ENCODE data around the gene CDH3. TPM values are rescaled to one million over a fixed set of nuclear protein-coding genes. Genes with fewer than 3 reads are reported as not detected.

CDH3 gene
- total and polyA plus RNA-seq, 4 donors = 6.4 to 89.4 (median 15.8) TPM

- TF ChIP-seq CTCF (IDR thresholded peaks at IDR 0.05; ENCODE audit: control extremely low read depth, extremely low read depth) = no peak
- Histone ChIP-seq H3K27me3 (ENCODE audit: control insufficient read depth in 3 of 3, insufficient read depth in 3 of 3, low read length in 2 of 3) (no peaks in the 10 kb centered on the region), H3K4me1 (ENCODE audit: control insufficient read depth in 5 of 5, insufficient read depth in 5 of 5, low read length in 5 of 5) (peaks cover 0 to 2% (median 0%) of the 10 kb centered on the region in 5 donors), H3K4me3 (no peak overlapping the region), H3K36me3 (ENCODE audit: control insufficient read depth in 4 of 4, insufficient read depth in 4 of 4, low read length in 4 of 4) (no peaks in the 10 kb centered on the region), H3K9me3 (ENCODE audit: control insufficient read depth in 4 of 4, insufficient read depth in 3 of 4, low read length in 3 of 4) (no peaks in the 10 kb centered on the region), H3K27ac (ENCODE audit: low read depth in 1 of 2, low read length in 1 of 2) (no peak overlapping the region), H3K9ac (ENCODE audit: insufficient read depth in 1 of 2, low read length in 2 of 2) (no peak overlapping the region)
- no peak for DNase-seq
- no peak for ATAC-seq (ENCODE audit: insufficient read depth, low FRiP score)
- 79 to 87% methylated on average over 5 of the region's 5 CpGs for WGBS, 2 donors
Measured at GRCh38 chr16:68700831-68701230, 55.7 kb downstream of the CDH3 start.

GRCh38 chr16:68704232-68704867 lies 59.2 kb downstream of the CDH3 start:
- TF ChIP-seq CTCF (IDR thresholded peaks at IDR 0.05; ENCODE audit: control extremely low read depth, extremely low read depth) = peak; percentile 71
- 16 to 34% methylated on average over 10 to 15 of the region's 15 CpGs for WGBS, 2 donors
- DNase-seq = peak; percentile 54 to 72 (median 71)
- Histone ChIP-seq H3K27ac (ENCODE audit: low read depth in 1 of 2, low read length in 1 of 2) (no peak overlapping the region), H3K9ac (ENCODE audit: insufficient read depth in 1 of 2, low read length in 2 of 2) (no peak overlapping the region), H3K4me1 (ENCODE audit: control insufficient read depth in 5 of 5, insufficient read depth in 5 of 5, low read length in 5 of 5) (peaks cover 0 to 6% (median 0%) of the 10 kb centered on the region in 5 donors), H3K4me3 (no peak overlapping the region), H3K36me3 (ENCODE audit: control insufficient read depth in 4 of 4, insufficient read depth in 4 of 4, low read length in 4 of 4) (no peaks in the 10 kb centered on the region), H3K9me3 (ENCODE audit: control insufficient read depth in 4 of 4, insufficient read depth in 3 of 4, low read length in 3 of 4) (peaks cover 0 to 3% (median 0%) of the 10 kb centered on the region in 4 donors), H3K27me3 (ENCODE audit: control insufficient read depth in 3 of 3, insufficient read depth in 3 of 3, low read length in 2 of 3) (no peaks in the 10 kb centered on the region)
- ATAC-seq (ENCODE audit: insufficient read depth, low FRiP score) = peak; percentile 77

GRCh38 chr16:68707340-68708152 lies 62.4 kb downstream of the CDH3 start:
- Histone ChIP-seq H3K4me1 (ENCODE audit: control insufficient read depth in 5 of 5, insufficient read depth in 5 of 5, low read length in 5 of 5) (peaks cover 0 to 6% (median 0%) of the 10 kb centered on the region in 5 donors), H3K27ac (ENCODE audit: low read depth in 1 of 2, low read length in 1 of 2) (peak overlapping the region in 1 of 2 donors; percentile 63), H3K9ac (ENCODE audit: insufficient read depth in 1 of 2, low read length in 2 of 2) (no peak overlapping the region), H3K36me3 (ENCODE audit: control insufficient read depth in 4 of 4, insufficient read depth in 4 of 4, low read length in 4 of 4) (no peaks in the 10 kb centered on the region), H3K4me3 (no peak overlapping the region), H3K9me3 (ENCODE audit: control insufficient read depth in 4 of 4, insufficient read depth in 3 of 4, low read length in 3 of 4) (peaks cover 0 to 3% (median 0%) of the 10 kb centered on the region in 4 donors), H3K27me3 (ENCODE audit: control insufficient read depth in 3 of 3, insufficient read depth in 3 of 3, low read length in 2 of 3) (no peaks in the 10 kb centered on the region)
- ATAC-seq (ENCODE audit: insufficient read depth, low FRiP score) = peak; percentile 41
- no peak for TF ChIP-seq CTCF (IDR thresholded peaks at IDR 0.05; ENCODE audit: control extremely low read depth, extremely low read depth)
- peak; percentile 37 to 57 (median 52) for DNase-seq
- 48 to 59% methylated on average over 27 of the region's 27 CpGs for WGBS, 2 donors
